AG20443 (cell line): ENCODE results near the gene EGLN3.
"Not testable (repeated sequence)": the region's sequence is repeated elsewhere in the genome, so short reads cannot be mapped to it uniquely, and the experiment has no call there.

Source experiments
- DNase-seq: peaks from one replicate; pipeline ENCODE4 v3.0.0; 2012; ENCODE audit warnings: low spot score, mixed read lengths

Gene EGLN3

DNA sequence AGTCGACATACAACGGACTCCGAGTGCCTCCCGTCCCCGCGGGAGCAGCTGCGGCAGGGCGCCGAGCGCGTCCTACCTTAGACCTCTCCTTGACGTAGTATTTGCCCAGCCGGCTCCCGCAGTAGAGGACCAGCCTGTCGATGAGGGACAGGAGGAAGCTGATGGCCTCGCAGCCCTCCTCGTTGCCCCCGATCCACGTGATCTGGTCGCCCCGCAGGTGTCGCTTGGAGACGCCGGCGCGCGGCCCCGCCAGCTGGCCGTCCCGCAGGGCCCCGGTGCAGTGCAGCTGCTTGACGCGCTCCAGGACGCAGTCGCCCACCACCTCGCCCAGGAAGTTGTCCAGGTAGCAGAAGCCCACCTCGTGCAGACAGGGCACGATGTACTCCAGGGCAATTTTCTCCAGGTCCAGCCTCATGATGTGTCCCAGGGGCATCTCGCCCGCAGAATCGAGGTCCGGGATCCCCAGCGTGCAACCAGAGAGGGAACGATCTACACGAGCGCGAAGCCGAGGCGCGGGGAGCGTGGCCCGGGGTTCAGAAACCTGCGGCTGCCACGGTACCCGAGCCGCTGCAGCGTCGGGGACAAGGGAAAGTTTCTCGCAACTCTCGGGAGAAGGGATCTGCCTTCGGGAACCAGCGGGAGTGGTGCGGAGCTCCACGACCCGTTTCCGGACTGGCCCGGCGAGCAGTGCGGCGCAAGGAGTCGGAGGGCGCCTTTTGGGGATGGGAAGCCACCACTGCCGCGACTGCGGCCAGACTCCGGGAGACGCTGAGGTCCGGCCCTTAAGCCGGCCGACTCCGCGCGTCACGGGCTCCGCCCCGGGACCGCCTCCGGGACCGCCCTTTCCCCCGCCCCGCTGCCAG lies at the start of gene EGLN3:
Gene EGLN3 (minus strand): TSS at position 755 of the 863 bp plus-strand sequence. CDS start 322 bp downstream, at position 433.
- peak; percentile 96 for DNase-seq

DNA sequence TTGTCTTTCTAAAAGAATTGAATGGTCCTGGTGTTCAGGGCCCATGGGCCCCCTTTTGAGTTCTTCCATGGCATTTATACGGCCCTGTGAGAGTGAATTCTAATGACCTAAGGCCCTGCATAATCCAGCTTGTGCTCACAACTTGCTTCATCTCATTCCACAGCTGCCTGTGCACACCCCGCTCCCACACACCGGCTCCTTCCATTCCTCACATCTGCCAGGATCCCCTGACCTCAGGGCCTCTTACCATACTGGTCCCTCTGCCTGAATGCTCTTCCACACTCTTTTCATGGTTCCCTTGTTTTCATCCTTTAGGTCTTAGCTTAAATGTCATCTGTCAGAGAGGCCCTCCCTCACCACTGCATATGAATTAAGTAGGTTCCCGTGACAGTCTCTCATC lies 49.5 kb upstream of the EGLN3 start:
- no peak for DNase-seq

- DNase-seq = no peak
Observed at GRCh38 chr14:33999771-34000291, 49.0 kb upstream of the EGLN3 start.

- DNase-seq = no peak
Observed at GRCh38 chr14:33997611-33998010, 46.7 kb upstream of the EGLN3 start.

DNA sequence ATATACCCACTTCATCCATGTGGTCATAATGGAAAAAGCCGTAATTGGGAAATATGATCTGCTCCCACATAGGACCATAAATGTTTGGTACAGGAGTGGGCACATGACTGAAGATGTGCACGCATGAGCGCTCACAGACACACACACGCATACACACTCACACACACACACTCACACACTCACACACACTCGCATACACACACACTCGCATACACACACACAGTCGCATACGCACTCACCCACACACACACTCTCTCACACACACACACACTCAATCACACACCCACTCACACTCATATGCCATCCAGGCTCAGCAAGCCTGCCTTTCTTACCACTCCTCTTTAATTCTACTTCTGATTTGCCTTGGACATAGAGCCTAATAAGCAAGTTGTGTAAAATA lies 45.6 kb upstream of the EGLN3 start:
- no peak for DNase-seq

DNA sequence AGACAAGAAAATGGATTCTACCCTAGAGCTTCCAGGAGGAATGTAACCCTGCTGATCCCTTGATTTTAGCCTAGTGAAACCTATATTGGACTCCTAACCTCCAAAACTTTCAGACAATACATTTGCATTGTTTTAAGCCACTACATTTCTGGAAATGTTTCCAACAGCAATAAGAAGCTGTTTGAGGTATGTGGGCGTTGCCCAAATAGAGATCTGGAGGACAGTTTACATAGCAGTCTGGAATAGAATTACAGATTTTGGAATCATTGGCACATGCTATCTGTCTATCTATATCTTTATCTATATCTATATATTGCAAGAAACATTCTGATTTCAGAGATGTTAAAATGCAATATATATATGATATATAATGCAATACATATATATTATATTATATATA lies 42.4 kb upstream of the EGLN3 start:
- no peak for DNase-seq

DNA sequence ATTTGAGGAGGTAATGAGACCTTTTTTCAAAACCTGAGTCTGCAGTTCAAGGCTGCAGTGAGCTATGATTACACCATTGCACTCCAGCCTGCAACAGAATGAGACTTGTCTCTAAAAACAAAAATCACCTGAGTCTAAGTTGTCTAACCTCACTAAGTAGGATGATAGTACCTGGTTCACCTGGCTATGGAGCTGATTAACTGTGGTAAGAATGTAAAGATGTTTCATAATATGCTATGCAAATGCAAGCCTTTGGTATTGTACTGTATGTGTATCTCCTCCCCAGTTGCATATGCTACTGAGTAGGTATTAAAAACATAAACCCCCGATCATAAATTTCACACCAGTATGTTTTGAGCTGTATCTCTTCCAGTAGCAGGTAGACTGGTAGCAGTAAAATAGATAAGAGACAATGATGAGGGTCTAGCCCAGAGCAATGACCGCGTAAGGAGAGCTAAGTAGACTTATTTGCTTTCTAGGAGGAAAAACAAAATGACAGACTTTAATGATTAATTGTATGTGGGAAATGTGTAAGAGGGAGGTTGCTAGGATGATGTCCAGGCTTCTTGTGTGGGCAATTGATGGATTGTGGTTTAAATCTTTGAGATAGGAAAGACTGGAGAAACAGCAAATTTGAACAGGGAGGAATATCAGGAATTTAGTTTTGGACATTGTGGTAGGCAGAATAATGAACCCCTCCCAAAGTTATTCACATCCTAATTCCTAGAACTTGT lies 41.6 kb upstream of the EGLN3 start:
- no peak for DNase-seq

- no peak for DNase-seq
Observed at GRCh38 chr14:33990790-33991189, 39.9 kb upstream of the EGLN3 start.

DNA sequence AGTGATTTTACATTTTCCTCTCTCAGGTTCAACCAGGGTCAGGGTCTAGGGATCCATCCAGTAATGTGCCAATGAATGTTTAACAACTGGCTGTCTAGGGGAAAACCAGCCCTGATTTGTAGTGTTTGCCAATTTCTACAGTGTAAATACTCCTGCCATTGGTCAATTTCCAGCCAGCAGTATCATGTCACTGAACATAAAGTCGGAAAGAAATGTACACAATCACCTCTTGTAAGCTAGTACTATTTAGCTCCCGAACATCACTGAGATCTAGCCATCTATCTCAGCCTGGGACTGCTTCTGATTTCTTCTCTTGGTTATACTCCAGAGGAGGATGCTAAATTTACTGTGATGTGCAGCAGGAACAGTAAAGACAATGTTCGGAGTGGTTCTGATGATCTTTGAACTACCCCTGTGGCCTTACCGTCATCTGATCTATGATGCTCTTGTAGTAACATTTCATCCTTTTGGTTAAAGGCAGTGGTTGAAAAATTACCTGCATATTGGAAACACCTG lies 36.7 kb upstream of the EGLN3 start:
- no peak for DNase-seq

GRCh38 chr14:33986804-33987203 lies 35.9 kb upstream of the EGLN3 start:
- peak; percentile 70 for DNase-seq

- no peak for DNase-seq
Observed at GRCh38 chr14:33985242-33985641, 34.4 kb upstream of the EGLN3 start.

DNA sequence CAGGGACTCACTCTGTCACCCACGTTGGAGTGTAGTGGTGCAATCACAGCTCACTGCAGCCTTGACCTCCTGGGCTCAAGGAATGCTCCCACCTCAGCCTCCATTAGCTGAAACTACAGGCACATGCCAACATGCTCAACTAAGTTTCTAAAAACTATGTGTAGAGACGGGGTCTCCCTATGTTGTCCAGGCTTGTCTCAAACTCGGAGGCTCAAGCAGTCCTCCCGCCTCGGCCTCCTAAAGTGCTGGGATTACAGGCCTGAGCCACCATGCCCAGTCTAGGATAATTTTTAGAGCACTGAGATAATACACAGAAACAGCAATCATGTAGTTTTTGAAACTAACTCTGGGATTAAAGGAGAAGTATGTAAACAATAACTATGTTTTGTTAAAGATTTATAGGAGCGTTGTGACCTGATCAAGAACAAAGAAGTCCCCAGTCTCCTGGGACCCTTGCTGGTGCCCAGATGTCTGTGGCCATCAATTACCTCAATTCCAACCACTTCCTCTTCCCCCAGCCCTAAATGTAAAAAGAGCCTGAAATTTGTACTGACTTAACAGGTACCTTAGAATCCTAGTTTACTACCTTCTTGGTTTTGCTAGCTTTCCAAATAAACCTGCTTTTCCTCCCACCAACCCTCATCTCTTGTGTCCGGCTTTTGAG lies 28.9 kb upstream of the EGLN3 start:
- no peak for DNase-seq

- DNase-seq = no peak
Observed at GRCh38 chr14:33978892-33979612, 28.2 kb upstream of the EGLN3 start.

DNA sequence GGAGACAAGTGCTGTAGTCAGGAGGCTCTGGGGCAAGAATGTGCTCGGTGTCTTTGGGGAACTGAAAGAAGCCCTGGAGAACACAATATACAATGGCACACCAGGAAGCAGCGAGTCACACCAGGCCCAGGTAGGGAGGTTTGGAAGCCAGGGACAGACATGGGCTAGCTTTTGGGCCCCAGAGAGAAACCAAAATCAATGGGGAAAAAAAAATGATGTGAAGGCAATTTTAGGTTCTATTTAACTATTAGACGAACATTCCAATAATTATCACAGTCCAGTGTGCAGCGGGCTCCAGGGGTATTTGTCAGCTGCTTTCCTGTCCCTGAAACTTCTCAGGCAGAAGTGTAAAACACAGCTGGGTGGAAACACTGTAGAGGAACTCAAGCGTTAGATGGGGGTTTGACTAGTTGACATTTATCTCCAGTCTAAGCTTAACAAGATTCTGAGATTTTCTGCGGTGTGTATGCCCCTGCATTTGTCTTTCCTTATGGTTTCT lies 21.8 kb upstream of the EGLN3 start:
- no peak for DNase-seq

DNA sequence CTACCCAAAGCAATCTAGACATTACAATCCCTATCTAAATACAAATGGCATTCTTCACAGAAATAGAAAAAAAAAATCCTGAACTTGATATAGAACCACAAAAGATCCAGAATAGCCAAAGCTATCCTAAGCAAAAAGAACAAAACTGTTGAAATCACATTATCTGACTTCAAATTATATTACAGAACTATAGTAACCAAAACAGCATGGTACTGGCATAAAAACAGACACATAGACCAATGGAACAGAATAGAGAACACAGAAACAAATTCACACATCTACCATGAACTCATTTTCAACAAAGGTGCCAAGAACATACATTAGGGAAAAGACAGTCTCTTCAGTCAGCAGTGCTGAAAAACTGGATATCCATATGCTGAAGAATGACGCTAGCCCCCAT lies 19.0 kb upstream of the EGLN3 start:
- not testable (repeated sequence) for DNase-seq

- DNase-seq = no peak
Observed at GRCh38 chr14:33968722-33969121, 17.8 kb upstream of the EGLN3 start.

- DNase-seq = no peak
Observed at GRCh38 chr14:33967138-33967537, 16.3 kb upstream of the EGLN3 start.

DNA sequence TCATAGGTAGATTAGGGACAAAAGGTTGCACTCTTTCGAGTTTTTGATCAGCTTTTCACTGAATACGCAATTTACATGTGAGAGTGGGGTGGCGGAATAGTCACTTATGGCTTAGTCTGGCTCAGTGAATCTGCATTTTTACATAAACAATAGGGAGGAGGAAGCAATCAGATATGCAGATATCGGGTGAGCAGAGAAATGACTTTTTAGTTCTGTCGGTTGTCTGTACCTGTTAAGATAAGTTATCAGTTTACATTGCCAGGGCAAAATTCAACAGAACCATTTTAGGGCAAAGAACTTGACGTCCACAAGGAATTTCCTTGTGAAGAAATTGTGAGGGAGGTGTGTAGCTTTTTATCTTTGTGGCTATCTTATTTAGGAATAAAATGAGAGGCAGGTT lies 15.4 kb upstream of the EGLN3 start:
- DNase-seq = no peak

- DNase-seq = no peak
Observed at GRCh38 chr14:33964599-33965317, 13.9 kb upstream of the EGLN3 start.

DNA sequence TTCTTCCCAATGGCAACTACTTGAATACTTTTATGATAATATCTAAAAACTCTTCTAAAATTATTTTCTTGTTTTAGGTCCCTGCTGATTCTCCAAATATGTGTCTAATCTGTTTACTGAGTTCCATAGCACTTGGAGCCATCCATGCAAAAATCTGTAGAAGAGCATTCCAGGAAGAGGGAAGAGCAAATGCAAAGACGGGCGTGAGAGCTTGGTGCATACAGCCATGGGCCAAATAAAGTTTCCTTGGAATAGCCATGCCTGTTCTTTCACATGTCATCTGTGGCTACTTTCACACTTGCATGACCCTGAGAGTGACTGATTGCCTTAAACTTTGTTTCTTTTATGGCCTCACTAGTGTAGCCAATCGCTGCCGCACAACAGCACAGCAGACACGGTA lies 13.0 kb upstream of the EGLN3 start:
- no peak for DNase-seq

DNA sequence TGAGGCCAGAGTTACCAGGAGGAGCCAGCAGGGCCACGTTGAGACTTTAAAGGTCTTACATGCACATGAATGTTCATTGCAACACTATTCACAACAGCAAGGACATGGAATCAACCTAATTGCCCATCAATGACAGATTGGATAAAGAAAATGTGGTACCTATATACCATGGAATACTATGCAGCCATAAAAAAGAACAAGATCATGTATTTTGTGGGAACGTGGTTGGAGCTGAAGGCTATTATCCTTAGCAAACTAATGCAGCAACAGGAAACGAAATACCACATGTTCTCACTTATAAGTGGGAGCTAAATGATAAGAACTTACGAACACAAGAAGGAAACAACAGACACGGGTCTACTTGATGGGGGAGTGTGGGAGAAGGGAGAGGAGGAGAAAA lies 11.6 kb upstream of the EGLN3 start:
- not testable (repeated sequence) for DNase-seq
